Ovary (tissue), 3 donors: ENCODE results near the gene SLC23A1.

ENCODE experiments used
- CTCF ChIP-seq, 3 donors: fragments of 450-650 bp in 2 of 3; fragments of 200-600 bp in 1 of 3; IDR thresholded peaks; one replicate each; pipeline versions ENCODE4 v1.5.1 to v1.8.0; 2016 to 2022; ENCODE audit warnings: antibody characterized with exemption in 3 of 3, mild to moderate bottlenecking in 1 of 3
- EP300 ChIP-seq: sonication (generic); formaldehyde crosslinking; IDR thresholded peaks from one replicate; pipeline ENCODE4 v1.6.1; 2017; ENCODE audit warnings: antibody characterized with exemption
- POLR2A ChIP-seq: fragments of 450-650 bp; IDR thresholded peaks from one replicate; pipeline ENCODE4 v1.6.1; 2017; ENCODE audit warnings: antibody characterized with exemption, mild to moderate bottlenecking, moderate library complexity
- donor health status: DM: no; HTN: no; CAD: no.

- no peak for TF ChIP-seq CTCF (IDR thresholded peaks at IDR 0.05)
- TF ChIP-seq POLR2A = no peak
- no peak for TF ChIP-seq EP300
Observed at GRCh38 chr5:139385061-139386049, 2.3 kb upstream of the SLC23A1 start.
